H1 (cell line): Measurements from ENCODE around the gene NEK11. TPM values are rescaled to one million over a fixed set of nuclear protein-coding genes. Genes with fewer than 3 reads are reported as not detected.

Source experiments
- CTCF ChIA-PET: fragments of 300-600 bp; sonication (Branson Sonifier 250); formaldehyde crosslinking; loops from one replicate; lab custom pipeline; 2021; ENCODE audit not compliant: partially characterized antibody; lab: Charles Lee
- POLR2A ChIA-PET: fragments of 300-600 bp; sonication (Branson Sonifier 250); formaldehyde crosslinking; loops from one replicate; lab custom pipeline; 2021; ENCODE audit warnings: inconsistent platforms; ENCODE audit not compliant: partially characterized antibody; lab: Charles Lee
- DNase-seq, 2 experiments: peaks; one replicate each; pipeline versions ENCODE4 v3.0.0 to v3.0.0-alpha.2; 2010 to 2022; ENCODE audit warnings: low spot score in 2 of 2, low read depth in 1 of 2, mixed read lengths in 1 of 2
- FAIRE-seq: peaks from 2 replicates; lab custom pipeline; 2011; peaks lifted over from hg19 to GRCh38; lab: Jason Lieb, UNC
- H2AFZ ChIP-seq: 2 replicates; pipeline ENCODE4 v1.8.1; 2012; ENCODE audit warnings: low read length, inconsistent platforms
- H2AK5ac ChIP-seq: 2 replicates; pipeline ENCODE4 v1.6.1; 2013; ENCODE audit warnings: low read depth, low read length
- H2BK120ac ChIP-seq: replicated peaks from 2 replicates; pipeline ENCODE3; 2013; ENCODE audit warnings: low read depth, low read length, inconsistent platforms
- H2BK12ac ChIP-seq: 2 replicates; pipeline ENCODE4 v1.6.1; 2013; ENCODE audit warnings: low read depth, low read length
- H2BK15ac ChIP-seq: 2 replicates; pipeline ENCODE4 v1.6.1; 2013; ENCODE audit warnings: low read length
- H2BK20ac ChIP-seq: 2 replicates; pipeline ENCODE4 v1.6.1; 2013; ENCODE audit warnings: low read length
- H2BK5ac ChIP-seq: 2 replicates; pipeline ENCODE4 v1.6.1; 2013; ENCODE audit warnings: low read depth, low read length
- H3K14ac ChIP-seq: 2 replicates; pipeline ENCODE4 v1.6.1; 2013; ENCODE audit warnings: inconsistent platforms; ENCODE audit not compliant: insufficient read length
- H3K18ac ChIP-seq: 2 replicates; pipeline ENCODE4 v1.6.1; 2013; ENCODE audit warnings: low read length; ENCODE audit errors: extremely low read depth
- H3K23ac ChIP-seq: 2 replicates; pipeline ENCODE4 v1.6.1; 2013; ENCODE audit warnings: inconsistent platforms; ENCODE audit not compliant: insufficient read length
- H3K23me2 ChIP-seq: 2 replicates; pipeline ENCODE4 v1.6.1; 2013; ENCODE audit warnings: low read depth, low read length
- H3K27ac ChIP-seq: 2 replicates; pipeline ENCODE4 v1.6.1; 2011; ENCODE audit warnings: low read depth, low read length, inconsistent platforms
- H3K27me3 ChIP-seq, 4 experiments: replicated peaks in 1 of 4; 1 replicate in 1 of 4; 2 replicates in 3 of 4; pipeline versions ENCODE4 v1.6.1 to v1.8.1; 2011 to 2013; ENCODE audit warnings: low read length in 3 of 4, mild to moderate bottlenecking in 3 of 4, inconsistent platforms in 2 of 4, mixed read lengths in 2 of 4, moderate library complexity in 1 of 4; ENCODE audit not compliant: control insufficient read depth in 3 of 4, insufficient read depth in 3 of 4; ENCODE audit errors: extremely low read depth in 1 of 4
- H3K36me3 ChIP-seq, 4 experiments: 2 replicates each; pipeline versions ENCODE4 v1.6.1 to v1.8.1; 2011 to 2013; ENCODE audit warnings: mild to moderate bottlenecking in 4 of 4, low read length in 3 of 4, moderate library complexity in 2 of 4, control low read depth in 1 of 4, inconsistent platforms in 1 of 4; ENCODE audit not compliant: insufficient read depth in 4 of 4, control insufficient read depth in 2 of 4
- H3K4ac ChIP-seq: replicated peaks from 2 replicates; pipeline ENCODE3; 2013; ENCODE audit warnings: low read length, low read depth, mixed read lengths, inconsistent platforms; ENCODE audit not compliant: insufficient read length
- H3K4me1 ChIP-seq, 4 experiments: replicated peaks in 1 of 4; 1 replicate in 1 of 4; 2 replicates in 3 of 4; pipeline versions ENCODE4 v1.6.1 to v1.8.1; 2011 to 2013; ENCODE audit warnings: low read length in 3 of 4, inconsistent platforms in 2 of 4, mixed read lengths in 1 of 4; ENCODE audit not compliant: insufficient read depth in 4 of 4, control insufficient read depth in 3 of 4
- H3K4me2 ChIP-seq, 2 experiments: 2 replicates each; pipeline versions ENCODE4 v1.6.1 to v1.8.1; 2011 to 2013; ENCODE audit warnings: low read depth in 2 of 2, low read length in 2 of 2, control low read depth in 1 of 2, inconsistent platforms in 1 of 2, mild to moderate bottlenecking in 1 of 2; ENCODE audit not compliant: insufficient read depth in 1 of 2
- H3K4me3 ChIP-seq, 4 experiments: fragments of 200-600, 300-600 bp in 1 of 4; sonication (generic), shearing (Covaris generic), sonication (Bioruptor Twin) in 1 of 4; 2 replicates each; pipeline versions ENCODE4 v1.5.1 to v1.8.1; 2011 to 2016; ENCODE audit warnings: low read length in 4 of 4, low read depth in 3 of 4, control low read depth in 2 of 4, inconsistent platforms in 2 of 4, mild to moderate bottlenecking in 2 of 4, mixed read lengths in 1 of 4, moderate library complexity in 1 of 4; ENCODE audit not compliant: insufficient read depth in 2 of 4; ENCODE audit errors: extremely low read depth in 1 of 4
- H3K56ac ChIP-seq: replicated peaks from 2 replicates; pipeline ENCODE3; 2013; ENCODE audit warnings: low read depth, mild to moderate bottlenecking, mixed read lengths, low read length, inconsistent platforms; ENCODE audit not compliant: insufficient read length
- H3K79me1 ChIP-seq: 2 replicates; pipeline ENCODE4 v1.6.1; 2013; ENCODE audit warnings: low read depth, low read length, control low read depth
- H3K79me2 ChIP-seq, 2 experiments: 2 replicates each; pipeline versions ENCODE4 v1.6.1 to v1.8.1; 2012 to 2013; ENCODE audit warnings: low read length in 2 of 2, mild to moderate bottlenecking in 2 of 2, inconsistent platforms in 1 of 2; ENCODE audit not compliant: insufficient read depth in 2 of 2, control insufficient read depth in 1 of 2
- H3K9ac ChIP-seq, 4 experiments: replicated peaks in 1 of 4; 1 replicate in 1 of 4; 2 replicates in 3 of 4; pipeline versions ENCODE4 v1.6.1 to v1.8.1; 2011 to 2013; ENCODE audit warnings: low read depth in 3 of 4, low read length in 3 of 4, control low read depth in 2 of 4, mild to moderate bottlenecking in 2 of 4, moderate library complexity in 2 of 4, inconsistent platforms in 1 of 4; ENCODE audit errors: extremely low read depth in 1 of 4
- H3K9me3 ChIP-seq, 2 experiments: 2 replicates each; pipeline versions ENCODE4 v1.6.1 to v1.8.1; 2012 to 2013; ENCODE audit warnings: mild to moderate bottlenecking in 2 of 2, moderate library complexity in 2 of 2, control low read depth in 1 of 2, inconsistent platforms in 1 of 2, low read depth in 1 of 2, low read length in 1 of 2, mixed read lengths in 1 of 2; ENCODE audit not compliant: insufficient read depth in 2 of 2
- H4K20me1 ChIP-seq, 2 experiments: replicated peaks in 1 of 2; 2 replicates each; pipeline versions ENCODE3 to v1.8.1; 2011 to 2013; ENCODE audit warnings: inconsistent platforms in 2 of 2, low read length in 2 of 2, mild to moderate bottlenecking in 1 of 2; ENCODE audit not compliant: insufficient read depth in 2 of 2, control insufficient read depth in 1 of 2
- H4K5ac ChIP-seq: 2 replicates; pipeline ENCODE4 v1.6.1; 2013; ENCODE audit warnings: low read length, low read depth, mixed read lengths, inconsistent platforms; ENCODE audit not compliant: insufficient read length
- H4K8ac ChIP-seq: 2 replicates; pipeline ENCODE4 v1.8.0; 2013; ENCODE audit warnings: mild to moderate bottlenecking, moderate library complexity, low read length, inconsistent platforms; ENCODE audit not compliant: insufficient read depth; ENCODE audit errors: extremely low read depth
- H4K91ac ChIP-seq: replicated peaks from 2 replicates; pipeline ENCODE3; 2013; ENCODE audit warnings: low read length, mixed read lengths, inconsistent platforms; ENCODE audit not compliant: insufficient read length
- ATF2 ChIP-seq: IDR thresholded peaks from 2 replicates; pipeline ENCODE4 v1.6.1; 2012; ENCODE audit warnings: low read length, inconsistent platforms
- POU5F1 ChIP-seq: IDR thresholded peaks from 2 replicates; pipeline ENCODE4 v1.6.1; 2011; ENCODE audit warnings: low read depth, mild to moderate bottlenecking, low read length, moderate library complexity
- USF2 ChIP-seq: IDR thresholded peaks from 2 replicates; pipeline ENCODE4 v1.6.1; 2011; ENCODE audit warnings: low read length, improper control_type of control experiment
- WGBS, 2 experiments: shearing (Covaris generic) in 1 of 2; methylation state at CpG; one replicate each; pipeline versions ENCODE4 v1.1.6 to v1.1.7; 2013 to 2015; ENCODE audit warnings: low lambda C conversion rate in 2 of 2, mixed read lengths in 2 of 2, inconsistent platforms in 1 of 2, low coverage in 1 of 2, missing lambda C conversion rate in 1 of 2; ENCODE audit not compliant: insufficient replicate concordance in 2 of 2, insufficient coverage in 1 of 2, insufficient read length in 1 of 2; ENCODE audit errors: extremely low coverage in 1 of 2, missing lambda C conversion rate in 1 of 2; 5-methylcytosine and 5-hydroxymethylcytosine counted together
- polyA plus RNA-seq, 7 experiments: library from polyadenylated mRNA; depleted of rRNA in 3 of 7; stranded (reverse) in 5 of 7; unstranded in 2 of 7; fragments of >200 nt in 5 of 7; fragments of 200-250 nt in 2 of 7; gene quantifications; 1 replicate in 5 of 7; 2 replicates in 1 of 7; 4 replicates in 1 of 7; pipeline versions ENCODE4 v1.2.1 to v1.2.3, GENCODE V29; 2011 to 2013; ENCODE audit warnings: missing spikeins in 2 of 7, mixed read lengths in 2 of 7
- total RNA-seq: library from RNA; stranded (reverse); fragmentation: NEBNext Ultra II Directional; extraction: Animal tissue kit (Norgen Biotek cat#: 25700); gene quantifications from 2 replicates; pipeline ENCODE4 v1.2.1, GENCODE V29; 2021

The NEK11 gene
- total and polyA plus RNA-seq, 2 of the 8 experiments (the other 6 are each of a cell fraction or from before 2014, with no cell fraction given) = 0.60 TPM; not detected in 1

- FAIRE-seq = no peak
- no peak overlapping the region for H4K8ac ChIP-seq
- no peak overlapping the region for H3K4ac ChIP-seq
- no peak overlapping the region for H4K5ac ChIP-seq
- no peaks in the 10 kb centered on the region for H3K79me1 ChIP-seq
- H3K27me3 ChIP-seq = no peaks in the 10 kb centered on the region
- H2BK12ac ChIP-seq = no peak overlapping the region
- H3K79me2 ChIP-seq = no peaks in the 10 kb centered on the region
- no peak overlapping the region for H4K91ac ChIP-seq
- POLR2A ChIA-PET = no interaction called here
- H3K9me3 ChIP-seq = no peaks in the 10 kb centered on the region
- no peak overlapping the region for H2AFZ ChIP-seq
- no peak overlapping the region for H3K23ac ChIP-seq
- H2AK5ac ChIP-seq = no peak overlapping the region
- peaks cover 0 to 8% (median 3%) of the 10 kb centered on the region in 4 experiments; a peak in 6 of 7 replicates for H3K4me1 ChIP-seq
- no peak overlapping the region for H3K27ac ChIP-seq
- H3K4me2 ChIP-seq = no peak overlapping the region
- no peak overlapping the region for H3K14ac ChIP-seq
- no peak overlapping the region for H3K9ac ChIP-seq
- no peak for DNase-seq
- CTCF ChIA-PET = interaction anchor here (0.6 kb wide), 1 partner anchor 74 kb away, joined by 3 read pairs; no protein-coding TSS in a partner anchor
- H2BK5ac ChIP-seq = no peak overlapping the region
- no peak overlapping the region for H2BK15ac ChIP-seq
- H3K23me2 ChIP-seq = no peaks in the 10 kb centered on the region
- no peak overlapping the region for H2BK120ac ChIP-seq
- H3K4me3 ChIP-seq = no peak overlapping the region
- no peak overlapping the region for H2BK20ac ChIP-seq
- H4K20me1 ChIP-seq = no peaks in the 10 kb centered on the region
- no peak overlapping the region for H3K18ac ChIP-seq
- H3K36me3 ChIP-seq = no peaks in the 10 kb centered on the region
- no peak overlapping the region for H3K56ac ChIP-seq
- TF ChIP-seq ATF2 (no peak), USF2 (no peak), POU5F1 (no peak)
- WGBS, 2 experiments = 79% methylated on average over 1 of the region's 1 CpG; no CpG with 5 or more reads in 1 of the 2 experiments
Measured at GRCh38 chr3:131081224-131081623, 54.5 kb downstream of the NEK11 start.
